Right ventricle myocardium inferior (tissue), 1 donor: ENCODE results near the gene GJB4. TPM values are rescaled to one million over a fixed set of nuclear protein-coding genes. Genes with fewer than 3 reads are reported as not detected.
A peak's percentile ranks its signal among the peaks of the same experiment; 100 is the strongest.
"Not testable (repeated sequence)": the region's sequence is repeated elsewhere in the genome, so short reads cannot be mapped to it uniquely, and the experiment has no call there.

Experiments
- ATAC-seq: fragments of 200-7000 bp; cut with Tn5 transposase; one replicate; pipeline ENCODE4 v1.9.1; 2020; ENCODE audit warnings: mild to moderate bottlenecking, moderate library complexity
- DNase-seq: peaks from one replicate; pipeline ENCODE4 v3.0.0; 2021; ENCODE audit errors: missing footprints
- intact Hi-C: fragments of 100-400 bp; cut with DNase I; formaldehyde crosslinking; loops from one replicate; pipeline ENCODE4 v1.11.0; 2022
- total RNA-seq: library from RNA; stranded (reverse); fragmentation: NEBNext Ultra II Directional; extraction: Animal tissue kit (Norgen Biotek cat#: 25700); gene quantifications from one replicate; pipeline ENCODE4 v1.2.1, GENCODE V29; 2021
- donor health status: DM: no; HTN: yes; CAD: no; lungs with severe emphysema.

The GJB4 gene
- total RNA-seq, 1 donor from 2014 or later = not detected

DNA sequence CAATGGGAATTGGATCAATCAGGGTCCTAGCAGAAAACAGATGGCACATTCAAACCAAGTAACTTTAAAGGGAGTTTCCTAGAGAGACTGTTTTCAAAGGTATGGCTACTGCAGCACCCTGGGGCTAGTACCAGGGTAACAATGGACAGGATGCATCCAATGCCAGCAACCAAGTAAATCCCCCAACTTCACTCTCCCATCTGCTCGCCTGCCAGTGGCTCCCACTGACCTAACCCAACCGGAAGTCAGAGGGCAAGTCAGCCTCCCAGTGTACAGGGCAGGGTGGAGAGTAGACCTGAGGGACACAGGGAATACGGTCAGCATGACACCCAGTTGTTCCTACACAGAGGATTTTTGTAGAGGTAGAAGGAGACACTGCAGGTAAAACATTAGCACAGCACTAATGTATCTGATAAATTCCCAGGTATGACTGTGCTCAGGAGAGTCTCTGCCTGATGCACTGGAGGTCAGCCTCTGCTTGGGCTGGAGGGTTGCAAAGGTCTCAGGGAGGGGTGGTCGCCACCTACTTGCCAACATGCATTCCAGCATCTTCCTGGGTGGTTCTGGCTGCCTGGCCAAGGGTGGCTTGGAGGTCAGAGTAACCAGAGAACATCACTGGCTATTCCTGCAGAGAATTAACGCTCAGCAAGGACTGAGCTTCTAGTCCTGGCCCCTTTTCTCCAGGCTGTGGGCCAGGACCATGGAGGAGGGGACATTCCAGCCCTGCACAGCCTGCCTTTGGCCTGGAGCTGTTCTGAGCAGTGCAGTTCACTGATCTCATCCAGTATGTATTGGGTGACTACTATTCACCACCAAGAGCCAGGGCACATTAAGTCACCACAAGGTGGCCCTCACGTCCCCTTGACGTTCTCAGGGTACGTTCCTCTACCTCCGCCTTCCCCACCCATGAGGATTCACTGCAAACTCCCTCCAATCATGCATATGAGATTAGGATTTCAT, 28.2 kb downstream of the GJB4 start:
- intact Hi-C loops = no loop called here
- DNase-seq (no peak), ATAC-seq (peak; percentile 20)

DNA sequence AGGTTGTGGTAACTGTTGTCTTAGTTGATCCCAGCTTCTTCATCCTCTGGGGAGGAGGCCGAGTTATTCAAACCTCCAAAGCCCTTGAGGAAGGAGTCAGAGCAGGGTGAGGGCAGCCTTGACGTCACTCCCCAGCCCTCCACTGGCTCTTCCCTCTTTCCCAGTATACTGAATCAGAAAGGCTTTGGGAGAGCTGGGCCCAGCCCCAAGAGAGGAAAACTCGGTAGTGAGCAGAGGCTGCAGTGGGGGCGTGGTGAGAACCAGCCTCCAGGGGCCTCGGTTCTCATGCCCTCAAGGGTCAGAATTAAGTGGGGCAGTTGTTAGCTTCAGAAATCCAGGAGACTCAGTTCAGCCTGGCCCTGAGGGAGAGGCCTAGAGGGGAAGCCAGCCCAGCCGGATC, 31.4 kb downstream of the GJB4 start:
- DNase-seq (no peak), ATAC-seq (peak; percentile 53)
- intact Hi-C loops = no loop called here

DNA sequence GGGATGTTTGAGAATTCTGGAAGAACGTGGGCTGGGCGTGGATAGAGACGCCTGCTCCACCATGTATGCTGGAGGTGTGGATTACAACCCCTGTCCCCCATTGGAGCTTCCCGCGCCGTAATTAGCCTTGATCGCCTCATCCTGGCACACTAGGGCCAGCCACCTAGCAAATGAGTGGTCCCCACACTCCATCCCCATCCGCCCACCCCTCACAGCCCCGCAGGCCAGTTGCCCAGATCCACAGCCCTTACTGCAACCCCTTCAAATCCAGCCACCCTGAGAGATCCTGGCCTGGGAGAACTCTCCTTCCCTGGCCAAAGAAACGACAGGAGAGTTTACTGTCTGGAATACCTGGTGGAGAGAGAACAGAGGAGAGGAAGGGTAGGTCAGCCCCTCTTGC, 32.9 kb downstream of the GJB4 start:
- intact Hi-C loops = no loop called here
- ATAC-seq = no peak
- DNase-seq = no peak

DNA sequence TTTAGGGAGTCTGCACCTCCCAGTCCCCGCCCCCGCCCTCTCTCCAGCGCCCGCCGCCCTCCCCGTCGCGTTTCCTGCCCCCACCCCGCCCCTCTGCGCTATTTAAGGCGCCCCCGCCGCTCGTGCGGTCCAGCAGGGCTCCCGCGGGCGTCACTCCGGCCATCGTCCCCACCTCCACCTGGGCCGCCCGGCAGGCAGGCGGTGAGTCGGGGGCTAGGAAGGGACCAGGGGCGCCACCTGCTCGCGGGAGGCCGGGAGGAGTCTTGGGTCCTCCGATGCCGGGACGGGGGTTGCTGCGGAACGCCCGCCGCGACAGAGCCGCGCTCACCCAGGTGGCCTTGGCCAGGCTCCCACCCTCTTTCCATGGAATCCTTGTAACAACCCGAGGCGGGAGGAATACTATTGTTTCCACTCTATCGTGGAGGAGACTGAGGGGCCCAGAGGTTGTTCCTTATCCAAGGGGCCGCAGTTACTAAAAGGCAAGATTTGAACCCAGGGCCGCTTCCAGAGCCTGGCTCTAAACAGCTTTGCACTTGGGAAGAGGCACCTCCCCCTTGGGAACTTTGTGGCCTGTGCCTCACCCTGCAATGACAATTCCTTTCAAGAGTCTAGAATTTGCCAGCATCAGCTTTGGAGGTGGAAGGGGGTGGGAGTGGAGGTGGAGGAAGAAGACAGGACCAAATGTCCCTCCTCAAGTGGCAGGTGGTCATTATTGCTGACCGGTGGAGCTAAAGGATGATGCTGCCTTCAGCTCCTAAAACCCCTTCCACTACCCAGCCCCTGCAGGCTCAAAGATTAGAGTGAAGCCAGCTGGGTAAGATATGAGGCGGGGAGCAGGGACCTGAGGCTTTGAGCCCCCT, 33.6 kb downstream of the GJB4 start, which contains the start of gene GJA4:
Gene GJA4 (plus strand): TSS at position 132 of the 860 bp plus-strand sequence. CDS start 1,215 bp downstream, outside the sequence.
- ATAC-seq (peak; percentile 13), DNase-seq (no peak)
- intact Hi-C loops = no loop called here

DNA sequence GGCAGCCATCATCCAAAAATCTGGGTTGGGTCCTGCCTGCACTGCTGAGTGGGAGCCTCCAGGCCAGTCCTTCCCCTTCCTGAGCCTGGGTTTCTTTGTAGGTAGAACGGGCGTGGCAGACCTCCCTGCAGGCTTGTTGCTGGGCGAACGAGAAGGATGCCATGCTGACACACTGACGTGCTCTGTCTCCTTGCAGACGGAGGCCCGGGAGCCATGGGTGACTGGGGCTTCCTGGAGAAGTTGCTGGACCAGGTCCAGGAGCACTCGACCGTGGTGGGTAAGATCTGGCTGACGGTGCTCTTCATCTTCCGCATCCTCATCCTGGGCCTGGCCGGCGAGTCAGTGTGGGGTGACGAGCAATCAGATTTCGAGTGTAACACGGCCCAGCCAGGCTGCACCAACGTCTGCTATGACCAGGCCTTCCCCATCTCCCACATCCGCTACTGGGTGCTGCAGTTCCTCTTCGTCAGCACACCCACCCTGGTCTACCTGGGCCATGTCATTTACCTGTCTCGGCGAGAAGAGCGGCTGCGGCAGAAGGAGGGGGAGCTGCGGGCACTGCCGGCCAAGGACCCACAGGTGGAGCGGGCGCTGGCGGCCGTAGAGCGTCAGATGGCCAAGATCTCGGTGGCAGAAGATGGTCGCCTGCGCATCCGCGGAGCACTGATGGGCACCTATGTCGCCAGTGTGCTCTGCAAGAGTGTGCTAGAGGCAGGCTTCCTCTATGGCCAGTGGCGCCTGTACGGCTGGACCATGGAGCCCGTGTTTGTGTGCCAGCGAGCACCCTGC, 34.7 kb downstream of the GJB4 start:
- DNase-seq = no peak
- ATAC-seq = no peak
- intact Hi-C loops = no loop called here

GRCh38 chr1:34794790-34795180, 35.2 kb downstream of the GJB4 start:
- DNase-seq (no peak), ATAC-seq (no peak)
- intact Hi-C loops = no loop called here

- DNase-seq = no peak
- no peak for ATAC-seq
- intact Hi-C loops = no loop called here
Measured at GRCh38 chr1:34795916-34796315, 36.4 kb downstream of the GJB4 start.

DNA sequence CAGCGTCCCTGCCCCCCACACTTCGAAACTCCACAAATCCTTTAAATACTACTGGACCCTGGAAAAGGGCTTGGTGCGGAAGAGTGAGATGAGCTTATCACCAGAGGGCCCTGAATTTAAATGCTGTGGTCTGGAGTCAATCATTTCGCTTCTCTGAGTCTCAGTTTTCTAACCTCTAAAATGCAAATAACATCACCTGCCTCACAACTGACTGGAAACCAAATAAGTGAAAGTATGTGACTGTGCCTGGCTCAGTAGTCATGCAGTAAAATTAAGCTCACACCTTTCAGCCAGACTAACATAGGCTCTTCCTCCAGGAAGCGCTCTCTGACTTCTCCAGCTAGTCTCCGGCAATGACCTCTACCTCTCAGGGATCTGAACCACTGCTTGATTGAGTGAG, 37.5 kb downstream of the GJB4 start:
- no peak for DNase-seq
- intact Hi-C loops = no loop called here
- ATAC-seq = no peak

DNA sequence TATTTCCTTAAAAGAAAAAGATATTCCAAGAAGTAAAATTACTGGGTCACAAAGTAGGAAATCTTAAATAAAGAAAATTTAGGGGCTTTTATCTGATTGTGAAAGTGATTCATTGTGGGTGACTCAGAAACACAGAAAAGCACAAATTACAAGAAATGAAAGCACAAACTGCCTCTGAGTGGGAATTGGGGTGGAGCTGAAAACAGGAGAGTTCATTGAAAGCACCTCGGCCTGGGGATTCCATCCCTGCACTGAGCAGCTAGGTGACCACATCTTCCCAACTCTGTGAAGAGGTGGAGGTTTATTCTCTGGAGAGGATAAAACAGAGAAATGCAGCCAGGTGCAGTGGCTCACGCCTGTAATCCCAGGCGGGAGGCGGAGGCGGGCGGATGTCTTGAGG, 40.7 kb downstream of the GJB4 start:
- intact Hi-C loops = no loop called here
- DNase-seq (no peak), ATAC-seq (no peak)

DNA sequence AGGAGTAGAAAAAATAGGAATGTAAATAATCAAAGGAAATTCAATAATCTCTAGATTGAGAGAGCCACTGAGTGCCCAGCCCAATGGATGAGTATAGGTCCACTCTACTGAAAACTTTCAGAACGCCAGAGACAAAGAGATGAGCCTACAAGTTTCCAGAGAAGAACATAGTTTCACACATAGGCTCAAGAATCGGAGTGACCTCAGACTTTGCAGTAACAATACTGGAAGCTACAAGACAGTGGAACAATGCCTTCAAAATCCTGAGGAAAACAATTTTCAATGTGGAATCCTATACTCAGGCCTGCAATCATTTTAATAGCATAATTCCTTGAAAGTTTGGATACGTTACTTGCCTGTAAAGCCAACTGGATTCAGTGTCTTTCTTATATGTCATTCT, 44.2 kb downstream of the GJB4 start:
- intact Hi-C loops = no loop called here
- DNase-seq (no peak), ATAC-seq (no peak)

GRCh38 chr1:34806396-34806795, 46.9 kb downstream of the GJB4 start:
- ATAC-seq = no peak
- intact Hi-C loops = no loop called here
- no peak for DNase-seq

- intact Hi-C loops = no loop called here
- ATAC-seq = no peak
- DNase-seq = no peak
Measured at GRCh38 chr1:34808051-34808810, 48.7 kb downstream of the GJB4 start.

DNA sequence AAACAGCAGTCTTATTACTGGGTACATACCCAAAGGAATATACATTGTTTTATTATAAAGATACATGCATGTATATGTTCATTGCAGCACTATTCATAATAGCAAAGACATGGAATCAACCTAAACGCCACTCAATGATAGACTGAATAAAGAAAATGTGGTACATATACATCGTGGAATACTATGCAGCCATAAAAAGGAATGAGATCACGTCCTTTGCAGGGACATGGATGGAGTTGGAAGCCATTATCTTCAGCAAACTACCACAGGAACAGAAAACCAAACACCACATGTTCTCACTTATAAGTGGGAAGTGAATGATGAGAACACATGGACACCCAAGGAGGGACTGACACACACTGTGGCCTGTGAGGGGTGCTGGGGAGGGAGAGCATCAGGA, 51.2 kb downstream of the GJB4 start:
- DNase-seq, intact Hi-C loops, ATAC-seq: not testable (repeated sequence)

Other genes with a start within 250 kb of the GJB4 start
- not detected for gene GJB5, start 4.7 kb upstream of the GJB4 start, total RNA-seq
- gene GJB3, start 21.5 kb downstream of the GJB4 start, total RNA-seq = not detected
- 23.0 TPM for gene GJA4, start 33.3 kb downstream of the GJB4 start, total RNA-seq
- 40.6 TPM for gene SMIM12, start 100.0 kb downstream of the GJB4 start, total RNA-seq
- gene DLGAP3, start 169.9 kb downstream of the GJB4 start, total RNA-seq = 0.22 TPM
- gene TMEM35B, start 225.6 kb downstream of the GJB4 start, total RNA-seq = 10.2 TPM